ENCODE results near the gene MRPS27.

GRCh38 chr5:72346398-72346797, 26.4 kb upstream of the MRPS27 start:
- no peak for TF ChIP-seq POLR2A (IDR thresholded peaks at IDR 0.05; ENCODE audit: low read depth, low read length)
- TF ChIP-seq POLR2AphosphoS5 (IDR thresholded peaks at IDR 0.05; ENCODE audit: low read depth, low read length): no peak
- TF ChIP-seq TAF1 (IDR thresholded peaks at IDR 0.05; ENCODE audit: low read depth, low read length): no peak

Measured in GM12891 (cell line).